Measurements from ENCODE around the gene PLEKHG2.
A peak's percentile ranks its signal among the peaks of the same experiment; 100 is the strongest.

Gene PLEKHG2

DNA sequence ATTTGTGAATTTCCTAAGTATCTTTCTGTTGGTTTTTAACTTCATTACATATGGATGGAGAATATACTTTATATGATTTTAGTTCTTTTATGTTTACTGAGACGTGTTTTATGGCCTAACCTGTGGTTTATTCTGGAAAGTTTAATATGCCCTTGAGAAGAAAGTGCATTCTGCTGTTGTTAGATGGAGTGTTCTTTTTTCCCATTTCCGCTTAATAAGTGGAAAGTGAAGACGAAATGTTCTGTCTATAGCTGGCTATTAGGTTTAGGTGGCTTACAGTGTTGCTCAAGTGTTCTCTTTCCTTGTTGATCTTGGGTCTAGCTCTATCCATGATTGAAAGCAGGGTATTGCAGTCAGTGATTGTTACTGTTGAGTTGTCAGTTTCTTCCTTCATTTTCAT is 50.9 kb downstream of the PLEKHG2 start:
- DNase-seq = no peak

DNA sequence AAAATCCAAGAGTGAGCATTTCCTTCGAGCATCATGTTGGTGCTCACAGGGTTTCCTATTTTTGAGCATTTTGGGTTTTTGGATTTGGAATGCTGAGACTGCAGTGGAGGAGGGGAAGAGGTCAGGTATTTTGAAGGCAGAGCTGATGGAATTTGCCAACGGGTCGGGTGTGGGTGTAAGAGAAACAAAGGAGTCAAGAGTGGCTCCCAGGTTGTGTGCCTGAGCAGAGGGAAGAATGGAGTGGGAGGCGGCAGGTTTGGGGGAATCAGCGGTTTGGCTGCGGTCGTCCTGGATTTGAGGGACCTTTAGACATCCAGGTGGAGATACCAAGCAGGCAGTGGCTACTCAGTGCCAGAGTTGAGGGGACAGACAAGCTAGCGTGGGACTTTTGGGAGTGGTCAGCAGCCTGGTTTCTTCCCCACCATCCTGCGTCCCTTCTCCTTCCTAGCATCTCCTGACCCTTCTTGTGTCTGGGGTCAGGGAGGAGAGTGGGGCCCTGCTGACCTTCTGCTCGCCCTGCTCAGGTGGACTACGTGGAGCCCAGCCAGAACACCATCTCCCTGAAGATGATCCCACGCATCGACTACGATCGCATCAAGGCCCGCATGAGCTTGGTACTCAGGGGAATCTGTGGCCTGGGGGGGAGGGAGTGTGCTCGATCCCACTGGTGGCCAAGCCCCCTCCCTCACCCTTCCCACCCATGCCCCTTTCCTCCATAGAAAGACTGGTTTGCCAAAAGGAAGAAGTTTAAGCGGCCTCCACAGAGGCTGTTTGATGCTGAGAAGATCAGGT is 53.7 kb downstream of the PLEKHG2 start:
- no peak for DNase-seq

DNA sequence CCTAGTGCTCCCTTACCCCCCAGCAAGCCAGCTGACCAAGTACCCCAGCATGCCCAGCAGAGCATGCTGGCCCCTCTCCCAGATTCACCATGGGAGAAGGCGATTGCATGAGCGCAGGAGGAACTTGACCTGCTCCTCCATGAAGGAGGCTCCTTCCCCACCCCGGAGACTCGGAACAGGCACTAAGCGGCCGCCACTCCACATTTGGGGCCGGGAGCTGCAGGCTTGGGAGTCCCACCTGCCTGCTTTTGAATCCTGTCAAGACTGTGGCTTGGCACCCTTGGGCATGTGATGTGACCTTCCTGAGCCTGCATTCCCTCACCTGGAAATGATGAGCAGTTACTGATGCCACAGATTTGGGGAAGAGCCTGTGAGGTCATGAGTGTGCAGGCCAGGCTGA is 55.5 kb downstream of the PLEKHG2 start:
- DNase-seq = no peak

DNA sequence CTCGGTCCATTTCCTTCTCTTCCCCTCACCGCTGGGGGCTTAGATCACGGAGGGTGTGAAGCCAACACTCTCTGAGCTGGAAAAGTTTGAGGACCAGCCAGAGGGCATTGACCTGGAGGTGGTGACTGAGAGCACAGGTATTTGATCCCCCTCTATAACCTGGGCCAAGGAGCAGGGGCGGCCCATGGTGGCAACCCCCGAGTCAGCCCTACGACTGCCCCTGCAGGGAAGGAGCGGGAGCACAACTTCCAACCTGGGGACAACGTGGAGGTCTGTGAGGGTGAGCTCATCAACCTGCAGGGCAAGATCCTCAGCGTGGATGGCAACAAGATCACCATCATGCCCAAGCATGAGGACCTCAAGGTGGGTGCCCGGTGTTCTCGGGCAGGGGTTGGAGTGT is 56.6 kb downstream of the PLEKHG2 start:
- no peak for DNase-seq

DNA sequence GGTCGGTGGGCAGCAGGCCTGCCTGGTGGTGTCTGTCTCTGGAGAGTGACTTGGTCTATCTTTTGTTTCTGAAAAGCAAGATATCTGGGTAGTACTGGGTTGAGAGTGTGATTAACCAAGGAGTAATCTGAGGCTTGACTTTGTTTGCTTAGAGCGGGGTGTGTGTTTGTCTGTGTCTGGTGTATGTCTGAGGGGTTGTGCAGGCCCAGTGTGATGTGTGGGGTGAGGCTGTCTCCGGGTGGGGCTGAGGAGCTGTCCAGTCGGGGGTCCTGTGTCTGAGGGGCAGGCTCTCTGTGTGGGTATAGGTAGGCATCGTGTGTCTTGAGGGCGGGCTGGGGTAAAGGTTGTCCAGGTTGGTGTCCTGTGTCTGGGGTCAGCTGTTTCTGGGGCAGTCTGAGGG is 57.1 kb downstream of the PLEKHG2 start:
- no peak for DNase-seq

DNA sequence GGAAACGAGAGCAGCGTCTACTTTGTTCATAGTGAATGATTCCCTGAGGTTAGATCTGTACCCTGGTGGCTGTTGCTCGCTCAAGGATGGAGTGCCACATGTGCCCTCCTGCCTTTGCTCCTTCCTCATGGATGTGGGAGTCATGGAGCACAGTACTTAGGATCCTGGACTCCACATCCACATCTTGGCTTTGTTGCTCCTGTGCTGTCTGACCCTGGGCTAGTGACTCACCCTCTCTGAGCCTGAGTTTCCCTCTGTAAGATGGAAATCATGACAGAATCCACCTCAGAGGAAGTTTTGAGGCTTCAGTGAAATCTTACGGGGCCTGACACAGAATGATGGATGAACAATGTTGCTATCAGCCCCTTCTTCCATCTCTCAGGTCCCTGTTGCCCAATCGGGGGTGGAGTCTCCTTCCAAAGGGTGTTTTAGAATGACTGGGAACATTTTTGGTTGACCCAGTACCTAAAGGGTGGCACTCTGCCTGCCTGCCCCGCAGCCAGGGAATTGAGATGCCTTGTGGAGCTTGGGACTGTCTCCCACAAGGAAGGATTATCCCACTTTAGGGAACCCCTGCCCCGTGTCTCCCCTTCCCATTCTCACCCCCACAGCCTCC is 58.4 kb downstream of the PLEKHG2 start:
- no peak for DNase-seq

DNA sequence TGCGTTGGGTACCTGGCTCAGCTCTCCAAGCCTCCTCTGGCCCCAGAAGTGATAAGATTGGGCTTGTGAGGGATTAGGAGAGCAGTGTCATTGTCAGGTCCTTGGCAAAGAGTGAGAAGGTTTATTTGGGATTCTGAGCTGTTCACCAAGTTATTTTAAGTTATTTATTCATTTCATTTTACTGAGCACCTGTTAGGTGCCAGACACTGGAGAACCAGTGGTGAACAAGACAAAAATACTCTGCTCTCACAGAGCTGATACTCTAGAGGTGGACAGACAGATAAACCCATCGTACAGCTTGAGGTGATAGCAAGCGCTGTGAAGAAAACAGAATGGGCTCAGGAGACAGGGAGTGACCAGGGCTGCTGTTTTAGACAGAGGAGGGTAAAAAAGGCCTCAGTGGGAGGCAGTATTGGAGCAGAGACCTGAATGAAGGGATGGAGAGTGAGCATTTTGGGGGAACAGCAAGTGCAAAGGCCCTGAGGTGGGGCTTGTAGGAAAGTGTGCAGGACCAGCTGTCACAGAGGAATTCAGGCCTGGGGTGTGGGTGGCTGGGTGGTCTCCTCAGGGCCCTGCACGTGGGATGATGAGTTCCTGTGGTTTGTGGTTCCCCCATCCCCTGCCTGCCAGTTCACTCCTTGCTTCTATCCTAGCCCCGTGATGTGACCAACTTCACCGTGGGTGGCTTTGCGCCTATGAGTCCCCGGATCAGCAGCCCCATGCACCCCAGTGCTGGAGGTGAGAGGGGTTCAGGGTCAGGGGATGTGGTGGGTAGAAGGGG is 59.5 kb downstream of the PLEKHG2 start:
- no peak for DNase-seq

DNA sequence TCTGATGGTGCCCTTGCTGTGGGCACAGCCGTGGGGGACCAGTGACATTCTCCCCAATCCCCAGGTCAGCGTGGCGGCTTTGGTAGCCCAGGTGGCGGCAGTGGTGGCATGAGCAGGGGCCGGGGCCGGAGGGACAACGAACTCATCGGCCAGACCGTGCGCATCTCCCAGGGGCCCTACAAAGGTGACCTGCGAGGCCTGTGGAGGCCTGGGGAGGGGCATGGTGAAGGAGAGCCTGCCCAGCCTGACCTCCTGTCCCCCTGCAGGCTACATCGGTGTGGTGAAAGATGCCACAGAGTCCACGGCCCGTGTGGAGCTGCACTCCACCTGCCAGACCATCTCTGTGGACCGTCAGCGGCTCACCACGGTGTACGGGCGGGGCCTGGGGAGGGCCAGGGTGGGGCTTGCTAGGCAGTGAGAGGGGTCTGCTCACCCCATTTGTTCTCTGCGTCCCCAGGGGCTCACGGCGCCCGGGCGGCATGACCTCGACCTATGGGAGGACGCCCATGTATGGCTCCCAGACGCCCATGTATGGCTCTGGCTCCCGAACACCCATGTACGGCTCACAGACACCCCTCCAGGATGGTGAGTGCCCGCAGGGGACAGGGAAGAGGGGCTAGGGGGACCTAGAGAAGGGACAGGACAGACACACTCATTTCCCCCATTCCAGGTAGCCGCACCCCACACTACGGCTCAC is 60.4 kb downstream of the PLEKHG2 start:
- no peak for DNase-seq

DNA sequence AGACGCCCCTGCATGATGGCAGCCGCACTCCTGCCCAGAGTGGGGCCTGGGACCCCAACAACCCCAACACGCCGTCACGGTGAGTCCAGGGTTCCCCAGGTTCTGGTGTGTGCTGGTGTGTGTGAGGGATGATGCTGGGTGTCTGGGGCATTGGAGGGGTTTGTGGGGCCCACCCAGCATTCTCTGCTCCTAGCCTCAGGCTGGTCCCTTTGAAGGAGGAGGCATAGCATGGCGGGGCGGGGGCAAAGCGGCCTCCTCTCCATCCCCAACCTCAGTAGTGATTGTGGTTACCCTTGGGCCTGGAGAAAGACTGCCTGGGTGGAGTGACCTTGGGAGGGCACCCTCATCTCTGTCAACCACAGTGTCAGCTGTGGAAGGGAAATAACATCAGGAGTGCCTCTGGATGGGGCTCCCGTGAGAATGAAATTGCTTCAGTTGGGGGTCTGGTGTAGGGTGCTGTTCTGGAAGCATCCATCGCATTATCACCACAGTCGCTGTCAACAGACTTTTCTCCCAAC is 61.0 kb downstream of the PLEKHG2 start:
- no peak for DNase-seq

DNA sequence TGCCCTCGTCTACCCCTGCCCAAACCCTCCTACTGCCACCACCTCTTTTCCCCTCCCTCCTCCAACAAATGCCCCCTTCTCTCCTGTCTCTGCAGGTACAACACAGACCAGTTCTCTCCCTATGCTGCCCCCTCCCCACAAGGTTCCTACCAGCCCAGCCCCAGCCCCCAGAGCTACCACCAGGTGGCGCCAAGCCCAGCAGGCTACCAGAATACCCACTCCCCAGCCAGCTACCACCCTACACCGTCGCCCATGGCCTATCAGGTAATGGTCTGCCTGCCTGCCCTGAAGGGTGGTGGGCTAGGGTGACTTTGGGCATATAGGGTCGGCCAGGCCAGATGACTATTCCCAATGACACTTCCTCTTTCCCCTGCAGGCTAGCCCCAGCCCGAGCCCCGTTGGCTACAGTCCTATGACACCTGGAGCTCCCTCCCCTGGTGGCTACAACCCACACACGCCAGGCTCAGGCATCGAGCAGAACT is 61.7 kb downstream of the PLEKHG2 start:
- DNase-seq = peak; percentile 74

DNA sequence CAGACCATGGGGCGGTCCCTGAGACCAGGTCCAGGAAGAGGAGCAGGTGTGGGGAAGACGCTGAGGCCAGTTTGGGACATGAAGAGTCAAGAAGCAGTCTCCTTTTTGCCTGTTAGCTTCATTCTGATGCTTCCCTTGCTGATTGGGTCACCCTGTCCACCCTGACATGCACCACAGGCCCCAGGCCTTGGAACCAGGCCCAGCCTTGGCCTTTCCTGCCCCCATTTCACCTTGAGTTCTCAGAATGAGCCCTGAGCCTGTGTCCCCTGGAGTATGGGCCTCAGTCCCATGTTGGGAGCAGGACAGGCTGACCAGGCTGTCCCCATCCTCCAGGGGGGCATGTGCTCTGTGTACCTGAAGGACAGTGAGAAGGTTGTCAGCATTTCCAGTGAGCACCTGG is 63.3 kb downstream of the PLEKHG2 start:
- no peak for DNase-seq

Measured in activated CD4-positive, alpha-beta T cell treated with anti-CD3 and anti-CD28 coated beads, Interleukin-2, Interleukin-6, amounts not matched to agents 100 ng/mL and 50 ng/mL, durations not matched to agents 16 hours and 8 hours (primary cell).